GM12878 (cell line): ENCODE measurements around the gene CETN2. TPM values are rescaled to one million over a fixed set of nuclear protein-coding genes. Genes with fewer than 3 reads are reported as not detected.

Experiments
- BACH1 ChIP-seq: fragments of 450-650 bp; IDR thresholded peaks from 2 replicates; pipeline ENCODE4 v1.6.1; 2017; ENCODE audit warnings: mild to moderate bottlenecking, borderline replicate concordance
- BCL11A ChIP-seq: IDR thresholded peaks from 2 replicates; pipeline ENCODE4 v1.6.1; 2011; ENCODE audit warnings: low read depth, low read length
- BMI1 ChIP-seq: fragments of 450-650 bp; IDR thresholded peaks from 2 replicates; pipeline ENCODE4 v1.6.1; 2016; ENCODE audit warnings: mild to moderate bottlenecking, moderate library complexity, borderline replicate concordance
- BRCA1 ChIP-seq: IDR thresholded peaks from 2 replicates; pipeline ENCODE4 v1.6.1; 2011; ENCODE audit warnings: low read depth, low read length, improper control_type of control experiment
- CBFB ChIP-seq: IDR thresholded peaks from 2 replicates; pipeline ENCODE4 v1.6.1; 2016; ENCODE audit warnings: antibody characterized with exemption, low read depth
- CHD2 ChIP-seq: IDR thresholded peaks from 2 replicates; pipeline ENCODE4 v1.6.1; 2011; ENCODE audit warnings: low read depth, low read length, improper control_type of control experiment, borderline replicate concordance
- HDGF ChIP-seq: fragments of 450-650 bp; IDR thresholded peaks from 2 replicates; pipeline ENCODE4 v1.6.1; 2016; ENCODE audit warnings: antibody characterized with exemption
- RAD21 ChIP-seq: IDR thresholded peaks from 2 replicates; pipeline ENCODE4 v1.6.1; 2011; ENCODE audit warnings: mild to moderate bottlenecking, low read depth, low read length, moderate library complexity; ENCODE audit not compliant: insufficient read depth
- SIN3A ChIP-seq: IDR thresholded peaks from 2 replicates; pipeline ENCODE4 v1.6.1; 2012; ENCODE audit warnings: low read depth, low read length, improper control_type of control experiment
- SREBF2 ChIP-seq: IDR thresholded peaks from 2 replicates; pipeline ENCODE4 v1.6.1; 2012; ENCODE audit warnings: mild to moderate bottlenecking, low read length
- STAT3 ChIP-seq: IDR thresholded peaks from 2 replicates; pipeline ENCODE4 v1.6.1; 2011; ENCODE audit warnings: low read depth, low read length, improper control_type of control experiment
- ZNF207 ChIP-seq: fragments of 450-650 bp; IDR thresholded peaks from 2 replicates; pipeline ENCODE4 v1.6.1; 2014; ENCODE audit warnings: antibody characterized with exemption, mild to moderate bottlenecking, borderline replicate concordance
- polyA plus RNA-seq, 11 experiments: library from polyadenylated mRNA; depleted of rRNA in 4 of 11; unstranded in 6 of 11; stranded (reverse) in 5 of 11; fragments of >200 nt; fragmentation: Nextera tagmentation in 4 of 11; fragmentation: Illumina TruSeq in 1 of 11; extraction: Ambion mirVana in 4 of 11; extraction: Trizol in 1 of 11; gene quantifications; 1 replicate in 1 of 11; 2 replicates in 10 of 11; pipeline versions ENCODE4 v1.2.1 to v1.2.3, GENCODE V29; 2011 to 2016; ENCODE audit warnings: inconsistent platforms in 2 of 11, missing spikeins in 2 of 11, low read depth in 1 of 11
- total RNA-seq, 4 experiments: library from RNA; depleted of rRNA in 3 of 4; stranded (reverse); fragments of >200 nt in 3 of 4; fragmentation: Illumina TruSeq in 1 of 4; extraction: Trizol in 1 of 4; gene quantifications; 2 replicates each; pipeline versions ENCODE4 v1.2.1 to v1.2.3, GENCODE V29; 2013 to 2021
- TF ChIP-seq, protein P1 (sequence below): fragments of 450-650 bp; IDR thresholded peaks from 2 replicates; pipeline ENCODE4 v1.6.1; 2014; ENCODE audit warnings: mild to moderate bottlenecking
- TF ChIP-seq, protein P2 (sequence below): IDR thresholded peaks from 2 replicates; pipeline ENCODE4 v1.6.1; 2011; ENCODE audit warnings: low read depth, mild to moderate bottlenecking, low read length, moderate library complexity, borderline replicate concordance; ENCODE audit errors: extremely low read depth
- TF ChIP-seq, protein P3 (sequence below): fragments of 450-650 bp; IDR thresholded peaks from 2 replicates; pipeline ENCODE4 v1.6.1; 2016; ENCODE audit warnings: mild to moderate bottlenecking, moderate library complexity, borderline replicate concordance
- TF ChIP-seq, protein P4 (sequence below): fragments of 450-650 bp; formaldehyde crosslinking; IDR thresholded peaks from 2 replicates; pipeline ENCODE4 v1.5.0; 2022; ENCODE audit warnings: mild to moderate bottlenecking, missing genetic modification characterization

The CETN2 gene
- total and polyA plus RNA-seq, 10 of the 15 experiments (the other 5 are each of a cell fraction or from before 2014, with no cell fraction given), result 12.0 to 30.3 (median 20.0) TPM

DNA sequence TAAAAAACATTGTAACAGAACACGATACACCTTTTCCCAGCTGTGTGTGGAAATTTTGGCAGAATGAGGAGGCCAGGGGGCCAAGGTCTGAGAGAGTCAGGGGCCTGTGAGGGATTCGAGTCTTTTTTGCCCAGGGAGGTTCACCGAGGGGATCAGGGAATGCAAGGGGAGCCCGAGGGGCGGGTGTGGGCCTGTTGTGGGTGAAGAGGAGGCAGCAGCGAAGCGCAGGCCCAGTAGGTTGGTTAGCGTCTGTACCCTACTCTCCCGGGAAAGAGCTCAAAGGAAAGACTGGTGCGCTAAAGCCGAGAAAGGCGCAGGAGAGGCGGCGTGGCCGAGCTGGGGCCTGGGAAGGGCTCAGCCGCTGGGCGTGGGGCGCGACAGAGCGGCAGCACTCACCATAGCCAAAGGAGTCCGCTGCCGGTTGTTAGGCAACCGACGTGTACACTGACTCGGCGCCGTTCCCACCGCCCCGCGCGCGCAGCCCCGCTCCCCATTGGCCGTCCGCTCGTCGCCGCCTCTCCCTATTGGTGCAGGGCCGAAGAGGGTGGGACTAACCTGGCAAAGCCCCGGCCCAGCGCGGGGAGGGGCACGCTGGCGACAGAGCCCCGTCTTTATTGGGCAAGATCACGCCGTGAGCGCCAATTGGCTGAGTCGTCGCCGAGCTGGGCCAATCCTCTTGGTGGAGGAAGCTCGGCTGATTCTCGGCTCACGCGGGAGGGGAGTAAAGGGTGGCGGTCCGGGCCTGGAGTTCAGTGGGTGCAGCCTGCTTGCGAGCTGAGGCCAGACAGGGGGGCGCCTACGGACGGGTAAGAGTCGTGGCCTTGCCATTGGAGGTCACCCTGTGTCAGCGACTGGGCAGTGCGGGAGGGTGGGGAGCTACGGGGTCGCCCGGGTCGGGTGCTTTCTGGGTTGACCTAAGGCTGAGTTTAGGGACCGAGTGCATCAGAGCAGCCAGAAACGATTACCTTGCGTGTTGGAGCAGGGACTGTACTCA, at the start of gene CETN2, which contains the start of gene NSDHL (continued):
- peak; percentile 97 for TF ChIP-seq CHD2
- TF ChIP-seq, protein P1, sequence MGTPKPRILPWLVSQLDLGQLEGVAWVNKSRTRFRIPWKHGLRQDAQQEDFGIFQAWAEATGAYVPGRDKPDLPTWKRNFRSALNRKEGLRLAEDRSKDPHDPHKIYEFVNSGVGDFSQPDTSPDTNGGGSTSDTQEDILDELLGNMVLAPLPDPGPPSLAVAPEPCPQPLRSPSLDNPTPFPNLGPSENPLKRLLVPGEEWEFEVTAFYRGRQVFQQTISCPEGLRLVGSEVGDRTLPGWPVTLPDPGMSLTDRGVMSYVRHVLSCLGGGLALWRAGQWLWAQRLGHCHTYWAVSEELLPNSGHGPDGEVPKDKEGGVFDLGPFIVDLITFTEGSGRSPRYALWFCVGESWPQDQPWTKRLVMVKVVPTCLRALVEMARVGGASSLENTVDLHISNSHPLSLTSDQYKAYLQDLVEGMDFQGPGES, result peak; percentile 86
- no peak for TF ChIP-seq BCL11A
- TF ChIP-seq, protein P2, sequence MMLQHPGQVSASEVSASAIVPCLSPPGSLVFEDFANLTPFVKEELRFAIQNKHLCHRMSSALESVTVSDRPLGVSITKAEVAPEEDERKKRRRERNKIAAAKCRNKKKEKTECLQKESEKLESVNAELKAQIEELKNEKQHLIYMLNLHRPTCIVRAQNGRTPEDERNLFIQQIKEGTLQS, result no peak
- TF ChIP-seq SIN3A, result peak; percentile 46; the same call in 1 of the 2 replicates
- TF ChIP-seq ZNF207, result no peak
- TF ChIP-seq SREBF2, result no peak
- TF ChIP-seq HDGF, result peak; percentile 70; the same call in 1 of the 2 replicates
- TF ChIP-seq, protein P3, sequence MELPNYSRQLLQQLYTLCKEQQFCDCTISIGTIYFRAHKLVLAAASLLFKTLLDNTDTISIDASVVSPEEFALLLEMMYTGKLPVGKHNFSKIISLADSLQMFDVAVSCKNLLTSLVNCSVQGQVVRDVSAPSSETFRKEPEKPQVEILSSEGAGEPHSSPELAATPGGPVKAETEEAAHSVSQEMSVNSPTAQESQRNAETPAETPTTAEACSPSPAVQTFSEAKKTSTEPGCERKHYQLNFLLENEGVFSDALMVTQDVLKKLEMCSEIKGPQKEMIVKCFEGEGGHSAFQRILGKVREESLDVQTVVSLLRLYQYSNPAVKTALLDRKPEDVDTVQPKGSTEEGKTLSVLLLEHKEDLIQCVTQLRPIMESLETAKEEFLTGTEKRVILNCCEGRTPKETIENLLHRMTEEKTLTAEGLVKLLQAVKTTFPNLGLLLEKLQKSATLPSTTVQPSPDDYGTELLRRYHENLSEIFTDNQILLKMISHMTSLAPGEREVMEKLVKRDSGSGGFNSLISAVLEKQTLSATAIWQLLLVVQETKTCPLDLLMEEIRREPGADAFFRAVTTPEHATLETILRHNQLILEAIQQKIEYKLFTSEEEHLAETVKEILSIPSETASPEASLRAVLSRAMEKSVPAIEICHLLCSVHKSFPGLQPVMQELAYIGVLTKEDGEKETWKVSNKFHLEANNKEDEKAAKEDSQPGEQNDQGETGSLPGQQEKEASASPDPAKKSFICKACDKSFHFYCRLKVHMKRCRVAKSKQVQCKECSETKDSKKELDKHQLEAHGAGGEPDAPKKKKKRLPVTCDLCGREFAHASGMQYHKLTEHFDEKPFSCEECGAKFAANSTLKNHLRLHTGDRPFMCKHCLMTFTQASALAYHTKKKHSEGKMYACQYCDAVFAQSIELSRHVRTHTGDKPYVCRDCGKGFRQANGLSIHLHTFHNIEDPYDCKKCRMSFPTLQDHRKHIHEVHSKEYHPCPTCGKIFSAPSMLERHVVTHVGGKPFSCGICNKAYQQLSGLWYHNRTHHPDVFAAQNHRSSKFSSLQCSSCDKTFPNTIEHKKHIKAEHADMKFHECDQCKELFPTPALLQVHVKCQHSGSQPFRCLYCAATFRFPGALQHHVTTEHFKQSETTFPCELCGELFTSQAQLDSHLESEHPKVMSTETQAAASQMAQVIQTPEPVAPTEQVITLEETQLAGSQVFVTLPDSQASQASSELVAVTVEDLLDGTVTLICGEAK, result no peak
- 0 out of 2 replicates have a peak, but pooled peaks have one; percentile 33 for TF ChIP-seq CBFB
- TF ChIP-seq, protein P4, sequence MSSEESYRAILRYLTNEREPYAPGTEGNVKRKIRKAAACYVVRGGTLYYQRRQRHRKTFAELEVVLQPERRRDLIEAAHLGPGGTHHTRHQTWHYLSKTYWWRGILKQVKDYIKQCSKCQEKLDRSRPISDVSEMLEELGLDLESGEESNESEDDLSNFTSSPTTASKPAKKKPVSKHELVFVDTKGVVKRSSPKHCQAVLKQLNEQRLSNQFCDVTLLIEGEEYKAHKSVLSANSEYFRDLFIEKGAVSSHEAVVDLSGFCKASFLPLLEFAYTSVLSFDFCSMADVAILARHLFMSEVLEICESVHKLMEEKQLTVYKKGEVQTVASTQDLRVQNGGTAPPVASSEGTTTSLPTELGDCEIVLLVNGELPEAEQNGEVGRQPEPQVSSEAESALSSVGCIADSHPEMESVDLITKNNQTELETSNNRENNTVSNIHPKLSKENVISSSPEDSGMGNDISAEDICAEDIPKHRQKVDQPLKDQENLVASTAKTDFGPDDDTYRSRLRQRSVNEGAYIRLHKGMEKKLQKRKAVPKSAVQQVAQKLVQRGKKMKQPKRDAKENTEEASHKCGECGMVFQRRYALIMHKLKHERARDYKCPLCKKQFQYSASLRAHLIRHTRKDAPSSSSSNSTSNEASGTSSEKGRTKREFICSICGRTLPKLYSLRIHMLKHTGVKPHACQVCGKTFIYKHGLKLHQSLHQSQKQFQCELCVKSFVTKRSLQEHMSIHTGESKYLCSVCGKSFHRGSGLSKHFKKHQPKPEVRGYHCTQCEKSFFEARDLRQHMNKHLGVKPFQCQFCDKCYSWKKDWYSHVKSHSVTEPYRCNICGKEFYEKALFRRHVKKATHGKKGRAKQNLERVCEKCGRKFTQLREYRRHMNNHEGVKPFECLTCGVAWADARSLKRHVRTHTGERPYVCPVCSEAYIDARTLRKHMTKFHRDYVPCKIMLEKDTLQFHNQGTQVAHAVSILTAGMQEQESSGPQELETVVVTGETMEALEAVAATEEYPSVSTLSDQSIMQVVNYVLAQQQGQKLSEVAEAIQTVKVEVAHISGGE (CRISPR knock-in tag), result no peak
- TF ChIP-seq BMI1, result no peak
- TF ChIP-seq BRCA1, result peak; percentile 72
- no peak for TF ChIP-seq RAD21
- no peak for TF ChIP-seq BACH1
- no peak for TF ChIP-seq STAT3
